Type B pancreatic cell (in vitro differentiated cells): ENCODE data around the gene MYL6B. TPM values are rescaled to one million over a fixed set of nuclear protein-coding genes. Genes with fewer than 3 reads are reported as not detected.
"Not testable (repeated sequence)": the region's sequence is repeated elsewhere in the genome, so short reads cannot be mapped to it uniquely, and the experiment has no call there.

Experiments
- DNase-seq: peaks from one replicate; pipeline ENCODE4 v3.0.0; 2021; ENCODE audit warnings: mixed read lengths; ENCODE audit not compliant: unreplicated experiment; ENCODE audit errors: extremely low spot score
- H3K27ac Mint-ChIP-seq: 2 replicates; pipeline ENCODE4 v1.8.0; 2021; ENCODE audit warnings: mild to moderate bottlenecking, mixed read lengths
- H3K27me3 Mint-ChIP-seq: 2 replicates; pipeline ENCODE4 v1.8.0; 2021; ENCODE audit warnings: mixed read lengths
- H3K36me3 Mint-ChIP-seq: 2 replicates; pipeline ENCODE4 v1.8.0; 2021; ENCODE audit warnings: mixed read lengths
- H3K4me1 Mint-ChIP-seq: one replicate; pipeline ENCODE4 v1.8.0; 2021; ENCODE audit warnings: mixed read lengths; ENCODE audit not compliant: unreplicated experiment
- H3K4me3 Mint-ChIP-seq: 2 replicates; pipeline ENCODE4 v1.8.0; 2021; ENCODE audit warnings: mild to moderate bottlenecking, mixed read lengths
- H3K9me3 Mint-ChIP-seq: 2 replicates; pipeline ENCODE4 v1.8.0; 2021; ENCODE audit warnings: mixed read lengths
- total RNA-seq: library from RNA; stranded (reverse); gene quantifications from 2 replicates; pipeline ENCODE4 v1.2.1, GENCODE V29; 2021; ENCODE audit warnings: low replicate concordance
- TF ChIP-seq, protein P1 (sequence below): fragments of 200-600 bp; sonication (generic); conservative IDR thresholded peaks from 2 replicates; pipeline ENCODE4 v1.5.0; 2021; ENCODE audit warnings: antibody characterized with exemption, mild to moderate bottlenecking

The MYL6B gene
- total RNA-seq, 1 donor from 2014 or later, result 161 TPM

- DNase-seq, result no peak
- peaks cover 15% of the 10 kb centered on the region for H3K4me1 Mint-ChIP-seq
- TF ChIP-seq, protein P1, sequence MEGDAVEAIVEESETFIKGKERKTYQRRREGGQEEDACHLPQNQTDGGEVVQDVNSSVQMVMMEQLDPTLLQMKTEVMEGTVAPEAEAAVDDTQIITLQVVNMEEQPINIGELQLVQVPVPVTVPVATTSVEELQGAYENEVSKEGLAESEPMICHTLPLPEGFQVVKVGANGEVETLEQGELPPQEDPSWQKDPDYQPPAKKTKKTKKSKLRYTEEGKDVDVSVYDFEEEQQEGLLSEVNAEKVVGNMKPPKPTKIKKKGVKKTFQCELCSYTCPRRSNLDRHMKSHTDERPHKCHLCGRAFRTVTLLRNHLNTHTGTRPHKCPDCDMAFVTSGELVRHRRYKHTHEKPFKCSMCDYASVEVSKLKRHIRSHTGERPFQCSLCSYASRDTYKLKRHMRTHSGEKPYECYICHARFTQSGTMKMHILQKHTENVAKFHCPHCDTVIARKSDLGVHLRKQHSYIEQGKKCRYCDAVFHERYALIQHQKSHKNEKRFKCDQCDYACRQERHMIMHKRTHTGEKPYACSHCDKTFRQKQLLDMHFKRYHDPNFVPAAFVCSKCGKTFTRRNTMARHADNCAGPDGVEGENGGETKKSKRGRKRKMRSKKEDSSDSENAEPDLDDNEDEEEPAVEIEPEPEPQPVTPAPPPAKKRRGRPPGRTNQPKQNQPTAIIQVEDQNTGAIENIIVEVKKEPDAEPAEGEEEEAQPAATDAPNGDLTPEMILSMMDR, result no peak
- no peaks in the 10 kb centered on the region for H3K9me3 Mint-ChIP-seq
- peaks cover 4% of the 10 kb centered on the region for H3K27me3 Mint-ChIP-seq
- H3K4me3 Mint-ChIP-seq, result peak overlapping the region; percentile 99
- peaks cover 41% of the 10 kb centered on the region for H3K36me3 Mint-ChIP-seq
- H3K27ac Mint-ChIP-seq, result peak overlapping the region; percentile 98
Observed at GRCh38 chr12:56115329-56115728, 37.1 kb upstream of the MYL6B start.

GRCh38 chr12:56116267-56117081 lies 35.9 kb upstream of the MYL6B start, which contains the start of gene RPL41:
Gene RPL41, plus strand, starts transcription at chr12:56116633.
- H3K36me3 Mint-ChIP-seq, result peaks cover 31% of the 10 kb centered on the region
- peak; percentile 93 for DNase-seq
- peaks cover 4% of the 10 kb centered on the region for H3K27me3 Mint-ChIP-seq
- H3K9me3 Mint-ChIP-seq, result no peaks in the 10 kb centered on the region
- H3K4me1 Mint-ChIP-seq, result peaks cover 15% of the 10 kb centered on the region
- TF ChIP-seq, protein P1, result peak; percentile 6
- H3K4me3 Mint-ChIP-seq, result peak within 1 kb of the TSS; percentile 99
- peak within 1 kb of the TSS; percentile 98 for H3K27ac Mint-ChIP-seq

DNA sequence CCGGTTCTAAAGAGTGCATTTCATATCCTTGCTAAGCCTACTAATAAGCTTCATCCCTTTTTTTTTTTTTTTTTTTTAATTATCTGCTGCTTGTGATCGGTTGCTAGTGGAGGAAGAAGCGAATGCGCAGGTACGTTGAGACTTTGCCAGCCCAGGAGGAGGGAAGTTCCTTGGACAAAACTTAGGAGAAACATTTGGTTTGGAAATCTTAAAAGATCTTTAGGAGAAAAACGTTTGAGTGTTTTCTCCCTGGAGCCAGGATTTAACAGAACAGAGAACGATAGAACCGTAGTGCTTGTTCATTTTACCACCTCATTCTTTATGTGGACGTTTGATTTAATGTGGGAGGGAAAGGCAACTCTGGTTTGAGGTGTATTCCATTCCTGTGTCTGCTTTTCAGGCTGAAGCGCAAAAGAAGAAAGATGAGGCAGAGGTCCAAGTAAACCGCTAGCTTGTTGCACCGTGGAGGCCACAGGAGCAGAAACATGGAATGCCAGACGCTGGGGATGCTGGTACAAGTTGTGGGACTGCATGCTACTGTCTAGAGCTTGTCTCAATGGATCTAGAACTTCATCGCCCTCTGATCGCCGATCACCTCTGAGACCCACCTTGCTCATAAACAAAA lies 35.2 kb upstream of the MYL6B start:
- Mint-ChIP-seq H3K4me3 (peak overlapping the region; percentile 99), H3K4me1 (peaks cover 15% of the 10 kb centered on the region), H3K27ac (peak overlapping the region; percentile 98), H3K36me3 (peaks cover 29% of the 10 kb centered on the region)
- not testable (repeated sequence) for H3K27me3 Mint-ChIP-seq, H3K9me3 Mint-ChIP-seq, DNase-seq

- no peaks in the 10 kb centered on the region for H3K9me3 Mint-ChIP-seq
- H3K36me3 Mint-ChIP-seq, result peaks cover 27% of the 10 kb centered on the region
- peaks cover 4% of the 10 kb centered on the region for H3K27me3 Mint-ChIP-seq
- DNase-seq, result peak; percentile 98
- TF ChIP-seq, protein P1, result peak; percentile 60
- H3K4me3 Mint-ChIP-seq, result peak within 1 kb of the TSS; percentile 99
- peak within 1 kb of the TSS; percentile 98 for H3K27ac Mint-ChIP-seq
- H3K4me1 Mint-ChIP-seq, result peaks cover 15% of the 10 kb centered on the region
Observed at GRCh38 chr12:56117778-56118687, 34.4 kb upstream of the MYL6B start, which contains the start of gene ZC3H10. Gene ZC3H10, plus strand, starts transcription at chr12:56118266. Its CDS starts 2,297 bp downstream, at chr12:56120563.

- Mint-ChIP-seq H3K4me3 (peak overlapping the region; percentile 99), H3K4me1 (peaks cover 18% of the 10 kb centered on the region), H3K27me3 (peaks cover 4% of the 10 kb centered on the region), H3K9me3 (no peaks in the 10 kb centered on the region), H3K27ac (peak overlapping the region; percentile 98), H3K36me3 (peaks cover 21% of the 10 kb centered on the region)
- TF ChIP-seq, protein P1, result no peak
- no peak for DNase-seq
Observed at GRCh38 chr12:56118688-56119357, 33.6 kb upstream of the MYL6B start.
